Measurements from ENCODE around the gene SLX4IP. TPM values are rescaled to one million over a fixed set of nuclear protein-coding genes. Genes with fewer than 3 reads are reported as not detected.

Gene SLX4IP
- total RNA-seq, 2 experiments from 2014 or later = 1.6 to 1.8 TPM

DNA sequence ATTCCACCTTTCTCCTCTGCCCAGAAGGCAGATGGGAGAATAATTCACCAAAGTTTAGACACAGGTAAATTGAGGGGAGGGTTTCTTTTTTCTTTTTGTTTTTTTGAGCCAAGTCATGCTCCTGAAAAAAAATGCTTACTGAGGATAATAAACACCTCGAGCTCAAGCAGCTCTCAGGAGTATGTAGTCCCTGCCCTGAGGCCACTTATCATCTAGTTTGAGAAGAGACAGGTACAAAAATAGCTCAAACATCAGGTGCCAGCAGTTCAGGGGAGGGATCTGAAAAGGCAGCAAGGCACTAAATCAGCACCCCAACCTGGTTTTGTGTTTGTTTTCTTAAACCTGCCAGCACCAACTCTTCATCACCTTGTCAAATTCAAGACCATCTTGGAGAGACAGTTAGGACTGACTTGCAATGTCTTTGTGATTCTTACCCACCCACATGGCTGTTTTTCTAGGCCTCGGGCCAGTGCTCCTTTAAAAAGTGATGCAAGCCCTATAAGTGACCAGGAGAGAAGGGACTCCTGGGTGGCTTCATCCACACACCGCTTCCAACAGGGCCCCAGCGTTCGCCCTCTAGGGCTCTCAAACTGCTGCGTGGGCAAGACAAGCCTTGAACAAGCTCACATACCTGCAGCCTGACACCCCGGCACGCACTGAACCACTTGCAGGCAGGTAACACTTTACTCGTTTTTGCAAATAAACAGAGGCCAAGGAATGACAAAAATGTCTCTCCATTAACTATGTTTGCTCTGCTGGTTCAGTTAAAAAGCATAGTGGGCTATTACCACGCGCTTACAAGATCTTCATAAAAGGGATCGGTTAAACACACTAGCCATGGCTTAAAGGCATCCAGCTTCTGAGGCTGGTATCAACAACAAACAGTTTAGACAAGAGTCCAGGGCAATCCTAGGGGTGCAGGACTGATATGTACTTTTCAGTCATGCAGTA lies 224.8 kb downstream of the SLX4IP start:
- no peak overlapping the region for H3K4me3 Mint-ChIP-seq
- H3K27ac Mint-ChIP-seq = no peak overlapping the region
- no peaks in the 10 kb centered on the region for H3K9me3 Mint-ChIP-seq
- no peaks in the 10 kb centered on the region for H3K4me1 Mint-ChIP-seq (ENCODE audit: low read depth)
- H3K4me1 ChIP-seq (ENCODE audit: insufficient read depth, low read length) = no peaks in the 10 kb centered on the region
- intact Hi-C loops (cut with DNase I, micrococcal nuclease) = no loop called here
- TF ChIP-seq, protein P1, sequence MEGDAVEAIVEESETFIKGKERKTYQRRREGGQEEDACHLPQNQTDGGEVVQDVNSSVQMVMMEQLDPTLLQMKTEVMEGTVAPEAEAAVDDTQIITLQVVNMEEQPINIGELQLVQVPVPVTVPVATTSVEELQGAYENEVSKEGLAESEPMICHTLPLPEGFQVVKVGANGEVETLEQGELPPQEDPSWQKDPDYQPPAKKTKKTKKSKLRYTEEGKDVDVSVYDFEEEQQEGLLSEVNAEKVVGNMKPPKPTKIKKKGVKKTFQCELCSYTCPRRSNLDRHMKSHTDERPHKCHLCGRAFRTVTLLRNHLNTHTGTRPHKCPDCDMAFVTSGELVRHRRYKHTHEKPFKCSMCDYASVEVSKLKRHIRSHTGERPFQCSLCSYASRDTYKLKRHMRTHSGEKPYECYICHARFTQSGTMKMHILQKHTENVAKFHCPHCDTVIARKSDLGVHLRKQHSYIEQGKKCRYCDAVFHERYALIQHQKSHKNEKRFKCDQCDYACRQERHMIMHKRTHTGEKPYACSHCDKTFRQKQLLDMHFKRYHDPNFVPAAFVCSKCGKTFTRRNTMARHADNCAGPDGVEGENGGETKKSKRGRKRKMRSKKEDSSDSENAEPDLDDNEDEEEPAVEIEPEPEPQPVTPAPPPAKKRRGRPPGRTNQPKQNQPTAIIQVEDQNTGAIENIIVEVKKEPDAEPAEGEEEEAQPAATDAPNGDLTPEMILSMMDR (IDR thresholded peaks at IDR 0.05) = no peak
- ATAC-seq (ENCODE audit: poor library complexity) (no peak), DNase-seq (no peak)
- H3K27me3 Mint-ChIP-seq = peaks cover 41% of the 10 kb centered on the region
- H3K36me3 ChIP-seq (ENCODE audit: insufficient read depth, low read length) = no peaks in the 10 kb centered on the region
- peaks cover 0 to 14% of the 10 kb centered on the region in 2 experiments for H3K27me3 ChIP-seq (ENCODE audit: control insufficient read depth in 1 of 2, insufficient read depth in 2 of 2, low read length in 2 of 2)
- no peak overlapping the region for H3K4me3 ChIP-seq (ENCODE audit: low read length)
- no peak overlapping the region for H3K27ac ChIP-seq (ENCODE audit: low read depth in 1 of 2, low read length in 2 of 2)
- ChIA-PET POLR2A (no interaction called here), CTCF (interaction anchor here (0.6 kb wide), 1 partner anchor 678 kb away, joined by 4 read pairs; no protein-coding TSS in a partner anchor)
- peaks cover 0 to 5% of the 10 kb centered on the region in 2 experiments for H3K9me3 ChIP-seq (ENCODE audit: control insufficient read depth in 1 of 2, insufficient read depth in 1 of 2, low read length in 2 of 2)
- H3K36me3 Mint-ChIP-seq (ENCODE audit: low read depth) = no peaks in the 10 kb centered on the region

DNA sequence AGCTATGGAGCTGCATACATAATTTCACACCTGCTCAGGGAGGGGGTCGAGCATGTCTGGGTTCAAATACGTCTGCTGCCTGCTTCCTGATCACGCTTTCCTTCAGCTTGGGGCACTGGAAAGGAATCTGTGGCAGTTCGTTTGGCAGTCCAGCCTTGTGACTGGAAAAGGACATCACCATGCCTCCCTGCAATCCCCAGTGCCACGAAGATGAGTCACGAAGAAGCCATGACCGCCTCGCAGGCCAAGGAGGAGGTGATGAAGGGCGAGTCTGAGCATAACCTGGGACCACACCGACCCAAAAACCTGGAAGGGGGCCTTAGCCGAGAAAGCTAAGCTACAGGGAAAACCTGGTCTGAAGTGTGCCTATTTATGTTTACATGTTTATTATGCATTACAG lies 225.6 kb downstream of the SLX4IP start:
- peaks cover 46% of the 10 kb centered on the region for H3K27me3 Mint-ChIP-seq
- ChIA-PET POLR2A (no interaction called here), CTCF (no interaction called here)
- no peaks in the 10 kb centered on the region for H3K9me3 Mint-ChIP-seq
- H3K36me3 Mint-ChIP-seq (ENCODE audit: low read depth) = no peaks in the 10 kb centered on the region
- ATAC-seq (ENCODE audit: poor library complexity) (no peak), DNase-seq (no peak)
- no peak overlapping the region for H3K4me3 Mint-ChIP-seq
- TF ChIP-seq, protein P1 (IDR thresholded peaks at IDR 0.05) = no peak
- H3K27ac ChIP-seq (ENCODE audit: low read depth in 1 of 2, low read length in 2 of 2) = no peak overlapping the region
- no peaks in the 10 kb centered on the region for H3K4me1 Mint-ChIP-seq (ENCODE audit: low read depth)
- peaks cover 0 to 14% of the 10 kb centered on the region in 2 experiments for H3K27me3 ChIP-seq (ENCODE audit: control insufficient read depth in 1 of 2, insufficient read depth in 2 of 2, low read length in 2 of 2)
- no peaks in the 10 kb centered on the region for H3K36me3 ChIP-seq (ENCODE audit: insufficient read depth, low read length)
- intact Hi-C loops (cut with DNase I, micrococcal nuclease) = no loop called here
- no peak overlapping the region for H3K27ac Mint-ChIP-seq
- no peak overlapping the region for H3K4me3 ChIP-seq (ENCODE audit: low read length)
- H3K4me1 ChIP-seq (ENCODE audit: insufficient read depth, low read length) = no peaks in the 10 kb centered on the region
- peaks cover 0 to 5% of the 10 kb centered on the region in 2 experiments for H3K9me3 ChIP-seq (ENCODE audit: control insufficient read depth in 1 of 2, insufficient read depth in 1 of 2, low read length in 2 of 2)

DNA sequence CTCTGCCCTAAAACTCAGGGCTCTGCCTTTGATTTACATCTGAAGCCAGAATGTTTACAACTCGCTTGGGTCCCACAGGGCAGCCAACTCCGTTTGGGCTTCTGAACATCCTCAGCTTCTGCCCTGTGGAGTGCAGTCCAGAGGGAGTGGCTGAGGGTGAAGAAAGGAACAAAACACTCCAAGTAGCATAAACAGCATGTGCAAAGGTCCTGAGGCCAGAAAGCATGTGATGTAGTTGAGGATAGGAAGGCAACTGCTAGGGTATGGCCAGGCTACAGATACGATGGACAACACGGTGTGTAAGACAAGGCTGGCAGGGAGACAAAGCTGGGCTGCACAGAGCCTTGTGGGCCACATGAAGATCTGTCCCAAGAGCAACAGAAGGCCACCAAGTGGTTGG lies 226.2 kb downstream of the SLX4IP start:
- ATAC-seq (ENCODE audit: poor library complexity) = no peak
- DNase-seq = no peak
- Mint-ChIP-seq H3K4me3 (no peak overlapping the region), H3K27ac (no peak overlapping the region), H3K4me1 (ENCODE audit: low read depth) (no peaks in the 10 kb centered on the region), H3K36me3 (ENCODE audit: low read depth) (no peaks in the 10 kb centered on the region), H3K27me3 (peaks cover 51% of the 10 kb centered on the region), H3K9me3 (no peaks in the 10 kb centered on the region)
- H3K9me3 ChIP-seq (ENCODE audit: control insufficient read depth in 1 of 2, insufficient read depth in 1 of 2, low read length in 2 of 2) = peaks cover 0 to 5% of the 10 kb centered on the region in 2 experiments
- CTCF ChIA-PET = no interaction called here
- H3K27ac ChIP-seq (ENCODE audit: low read depth in 1 of 2, low read length in 2 of 2) = no peak overlapping the region
- intact Hi-C loops (cut with DNase I, micrococcal nuclease) = no loop called here
- POLR2A ChIA-PET = no interaction called here
- peaks cover 3 to 11% of the 10 kb centered on the region in 2 experiments for H3K27me3 ChIP-seq (ENCODE audit: control insufficient read depth in 1 of 2, insufficient read depth in 2 of 2, low read length in 2 of 2)
- H3K4me3 ChIP-seq (ENCODE audit: low read length) = no peak overlapping the region
- H3K4me1 ChIP-seq (ENCODE audit: insufficient read depth, low read length) = no peaks in the 10 kb centered on the region
- TF ChIP-seq, protein P1 (IDR thresholded peaks at IDR 0.05) = no peak
- no peaks in the 10 kb centered on the region for H3K36me3 ChIP-seq (ENCODE audit: insufficient read depth, low read length)

All from CD4-positive, alpha-beta T cell (primary cell).